Keratinocyte (primary cell): ENCODE results near the gene EPHB6. TPM values are rescaled to one million over a fixed set of nuclear protein-coding genes. Genes with fewer than 3 reads are reported as not detected.

Experiments
- DNase-seq: peaks from one replicate; pipeline ENCODE4 v3.0.0-alpha.2; 2011; ENCODE audit warnings: low read depth, missing footprints, low spot score
- FAIRE-seq: peaks from 2 replicates; lab custom pipeline; 2011; peaks lifted over from hg19 to GRCh38; lab: Jason Lieb, UNC
- H2AFZ ChIP-seq: 2 replicates; pipeline ENCODE4 v1.6.0; 2012; ENCODE audit warnings: low read length, control low read depth, inconsistent platforms; ENCODE audit not compliant: control insufficient read depth
- H3K27ac ChIP-seq: 2 replicates; pipeline ENCODE4 v1.5.1; 2011; ENCODE audit warnings: low read length; ENCODE audit not compliant: control insufficient read depth, insufficient read depth
- H3K27me3 ChIP-seq: 3 replicates; pipeline ENCODE4 v1.6.0; 2011; ENCODE audit warnings: low read length; ENCODE audit not compliant: control insufficient read depth, insufficient read depth; ENCODE audit errors: extremely low read depth
- H3K36me3 ChIP-seq, 2 experiments: 2 replicates in 1 of 2; 3 replicates in 1 of 2; pipeline ENCODE4 v1.5.1; 2011; ENCODE audit warnings: low read length in 2 of 2, mild to moderate bottlenecking in 1 of 2; ENCODE audit not compliant: control insufficient read depth in 2 of 2, insufficient read depth in 2 of 2; ENCODE audit errors: extremely low read depth in 1 of 2
- H3K4me1 ChIP-seq: 3 replicates; pipeline ENCODE4 v1.5.1; 2011; ENCODE audit warnings: low read length; ENCODE audit not compliant: control insufficient read depth, insufficient read depth; ENCODE audit errors: extremely low read depth
- H3K4me2 ChIP-seq: 3 replicates; pipeline ENCODE4 v1.6.0; 2011; ENCODE audit warnings: low read depth, low read length; ENCODE audit not compliant: control insufficient read depth, insufficient read depth; ENCODE audit errors: extremely low read depth
- H3K4me3 ChIP-seq, 3 experiments: fragments of 200-600 bp in 1 of 3; sonication (generic) in 1 of 3; 2 replicates in 2 of 3; 3 replicates in 1 of 3; pipeline ENCODE4 v1.5.1; 2011 to 2016; ENCODE audit warnings: low read length in 3 of 3, mild to moderate bottlenecking in 3 of 3, control low read depth in 2 of 3, inconsistent platforms in 1 of 3, low read depth in 1 of 3, mixed read lengths in 1 of 3, mixed run types in 1 of 3, moderate library complexity in 1 of 3; ENCODE audit not compliant: control insufficient read depth in 2 of 3, insufficient read depth in 2 of 3; ENCODE audit errors: extremely low read depth in 1 of 3
- H3K79me2 ChIP-seq: 2 replicates; pipeline ENCODE4 v1.6.0; 2012; ENCODE audit warnings: low read length; ENCODE audit not compliant: control insufficient read depth, insufficient read depth
- H3K9ac ChIP-seq: 3 replicates; pipeline ENCODE4 v1.6.0; 2011; ENCODE audit warnings: low read length; ENCODE audit not compliant: control insufficient read depth, insufficient read depth; ENCODE audit errors: extremely low read depth
- H3K9me1 ChIP-seq: 3 replicates; pipeline ENCODE4 v1.6.0; 2011; ENCODE audit warnings: low read length; ENCODE audit not compliant: control insufficient read depth, insufficient read depth; ENCODE audit errors: extremely low read depth
- H3K9me3 ChIP-seq: 2 replicates; pipeline ENCODE4 v1.5.1; 2012; ENCODE audit warnings: low read depth, low read length; ENCODE audit not compliant: control insufficient read depth
- H4K20me1 ChIP-seq: 3 replicates; pipeline ENCODE4 v1.6.0; 2011; ENCODE audit warnings: low read length; ENCODE audit not compliant: control insufficient read depth, insufficient read depth; ENCODE audit errors: extremely low read depth
- CTCF ChIP-seq, 3 experiments: IDR thresholded peaks in 1 of 3; conservative IDR thresholded peaks in 1 of 3; optimal IDR thresholded peaks in 1 of 3; 2 replicates in 2 of 3; 3 replicates in 1 of 3; pipeline versions ENCODE3 to v1.5.1; 2011; ENCODE audit warnings: low read length in 3 of 3, mild to moderate bottlenecking in 3 of 3, moderate library complexity in 2 of 3, control low read depth in 1 of 3, inconsistent platforms in 1 of 3; ENCODE audit not compliant: insufficient read depth in 2 of 3; ENCODE audit errors: extremely low read depth in 1 of 3
- EZH2 ChIP-seq: IDR thresholded peaks from one replicate; pipeline ENCODE4 v1.6.1; 2012; ENCODE audit warnings: inconsistent platforms, mild to moderate bottlenecking, low read length, moderate library complexity
- dilution Hi-C: fragments of 300-500 bp; cut with MboI; formaldehyde crosslinking; loops from one replicate; pipeline ENCODE4 v1.7.0; 2020; ENCODE audit warnings: low sequenced_read_pairs; ENCODE audit not compliant: extremely low pct_ligation_motif_present
- polyA plus RNA-seq, 5 experiments: library from polyadenylated mRNA; depleted of rRNA in 3 of 5; stranded (reverse) in 3 of 5; stranded (forward) in 1 of 5; unstranded in 1 of 5; fragments of >200 nt; gene quantifications; 1 replicate in 1 of 5; 2 replicates in 3 of 5; 3 replicates in 1 of 5; pipeline versions ENCODE4 v1.2.1 to v1.2.3, GENCODE V29; 2011 to 2012; ENCODE audit warnings: missing spikeins in 2 of 5, low read depth in 1 of 5, low replicate concordance in 1 of 5

Gene EPHB6
- polyA plus RNA-seq, 1 donor (not counting 4 experiments of a cell fraction or from before 2014, with no cell fraction given) = 1.9 TPM

GRCh38 chr7:142809671-142810070 is 45.2 kb upstream of the EPHB6 start:
- H3K9ac ChIP-seq = no peak overlapping the region
- H3K27me3 ChIP-seq = no peaks in the 10 kb centered on the region
- no peak for TF ChIP-seq EZH2
- no peak for TF ChIP-seq CTCF (optimal IDR thresholded peaks at IDR 0.05 in 1 of 3, IDR thresholded peaks at IDR 0.05 in 1 of 3, conservative IDR thresholded peaks at IDR 0.05 in 1 of 3; ENCODE audit: extremely low read depth in 1 of 3, insufficient read depth in 2 of 3, low read length in 3 of 3)
- H3K4me3 ChIP-seq = no peak overlapping the region
- H3K27ac ChIP-seq = no peak overlapping the region
- H2AFZ ChIP-seq = no peak overlapping the region
- dilution Hi-C loops = loop anchor here (25.0 kb wide), 1 partner anchor 403 kb away; the partner anchor contains the start of gene TAS2R40
- DNase-seq = no peak
- FAIRE-seq = no peak
- H3K79me2 ChIP-seq = no peaks in the 10 kb centered on the region
- no peaks in the 10 kb centered on the region for H3K36me3 ChIP-seq
- no peaks in the 10 kb centered on the region for H3K9me1 ChIP-seq
- H3K4me2 ChIP-seq = no peak overlapping the region
- no peaks in the 10 kb centered on the region for H3K4me1 ChIP-seq
- H3K9me3 ChIP-seq = no peaks in the 10 kb centered on the region
- no peaks in the 10 kb centered on the region for H4K20me1 ChIP-seq

- Histone ChIP-seq H3K4me1 (no peaks in the 10 kb centered on the region), H3K9ac (no peak overlapping the region), H3K27ac (no peak overlapping the region), H2AFZ (no peak overlapping the region), H3K9me3 (no peaks in the 10 kb centered on the region), H3K4me3 (no peak overlapping the region), H3K36me3 (no peaks in the 10 kb centered on the region), H3K9me1 (no peaks in the 10 kb centered on the region), H4K20me1 (no peaks in the 10 kb centered on the region), H3K79me2 (no peaks in the 10 kb centered on the region), H3K27me3 (peaks cover 3% of the 10 kb centered on the region), H3K4me2 (no peak overlapping the region)
- DNase-seq = no peak
- dilution Hi-C loops = loop anchor here (25.0 kb wide), 1 partner anchor 401 kb away; the partner anchor contains the start of gene TAS2R40
- TF ChIP-seq EZH2 (no peak), CTCF (optimal IDR thresholded peaks at IDR 0.05 in 1 of 3, IDR thresholded peaks at IDR 0.05 in 1 of 3, conservative IDR thresholded peaks at IDR 0.05 in 1 of 3; ENCODE audit: extremely low read depth in 1 of 3, insufficient read depth in 2 of 3, low read length in 3 of 3) (peak; percentile 34 to 59 (median 44))
- no peak for FAIRE-seq
Measured at GRCh38 chr7:142811154-142811737, 43.6 kb upstream of the EPHB6 start.
